HepG2 (cell line): ENCODE measurements around the gene TIMM13. TPM values are rescaled to one million over a fixed set of nuclear protein-coding genes. Genes with fewer than 3 reads are reported as not detected.

ENCODE experiments used
- AKNA ChIP-seq: sonication (generic); formaldehyde crosslinking; IDR thresholded peaks from 2 replicates; pipeline ENCODE4 v1.4.0; 2020; ENCODE audit warnings: missing genetic modification reagents, borderline replicate concordance
- CREBL2 ChIP-seq: sonication (generic); formaldehyde crosslinking; IDR thresholded peaks from 2 replicates; pipeline ENCODE4 v1.8.1; 2023; ENCODE audit warnings: missing genetic modification reagents, mild to moderate bottlenecking, borderline replicate concordance
- FOXJ3 ChIP-seq: sonication (generic); formaldehyde crosslinking; IDR thresholded peaks from 2 replicates; pipeline ENCODE4 v1.4.0; 2020; ENCODE audit warnings: missing genetic modification reagents, mild to moderate bottlenecking, borderline replicate concordance
- FUBP1 ChIP-seq: sonication (generic); formaldehyde crosslinking; IDR thresholded peaks from 2 replicates; pipeline ENCODE4 v1.5.1; 2020; ENCODE audit warnings: missing genetic modification reagents, mild to moderate bottlenecking, borderline replicate concordance
- HDAC1 ChIP-seq: sonication (generic); formaldehyde crosslinking; IDR thresholded peaks from 2 replicates; pipeline ENCODE4 v1.5.1; 2020; ENCODE audit warnings: mild to moderate bottlenecking, missing genetic modification reagents
- IRF9 ChIP-seq: sonication (generic); formaldehyde crosslinking; IDR thresholded peaks from 2 replicates; pipeline ENCODE4 v1.8.0; 2022; ENCODE audit warnings: missing genetic modification reagents, mild to moderate bottlenecking, borderline replicate concordance
- IRX3 ChIP-seq: sonication (generic); formaldehyde crosslinking; IDR thresholded peaks from 2 replicates; pipeline ENCODE4 v1.8.1; 2023; ENCODE audit warnings: mild to moderate bottlenecking, low read depth, missing genetic modification reagents, borderline replicate concordance
- PHF20 ChIP-seq: sonication (generic); formaldehyde crosslinking; IDR thresholded peaks from 2 replicates; pipeline ENCODE4 v1.5.0; 2020; ENCODE audit warnings: mild to moderate bottlenecking, missing genetic modification reagents
- TERF1 ChIP-seq: sonication (generic); formaldehyde crosslinking; IDR thresholded peaks from 2 replicates; pipeline ENCODE4 v1.8.0; 2022; ENCODE audit warnings: mild to moderate bottlenecking, missing genetic modification reagents, moderate library complexity
- THRA ChIP-seq: sonication (generic); formaldehyde crosslinking; IDR thresholded peaks from 2 replicates; pipeline ENCODE4 v1.4.0; 2020; ENCODE audit warnings: missing genetic modification reagents, borderline replicate concordance
- XRCC5 ChIP-seq: fragments of 200-400 bp; formaldehyde crosslinking; optimal IDR thresholded peaks from 2 replicates; pipeline ENCODE3; 2017; ENCODE audit warnings: mild to moderate bottlenecking, low read length
- ZNF614 ChIP-seq: IDR thresholded peaks from 2 replicates; pipeline ENCODE4 v1.6.1; 2018; ENCODE audit warnings: missing biosample characterization, missing genetic modification reagents, inconsistent platforms, borderline replicate concordance
- polyA plus RNA-seq, 8 experiments: library from polyadenylated mRNA; depleted of rRNA in 3 of 8; stranded (reverse) in 7 of 8; unstranded in 1 of 8; fragments of >200 nt; fragmentation: Illumina TruSeq in 4 of 8; extraction: Trizol in 4 of 8; gene quantifications; 2 replicates each; pipeline versions ENCODE4 v1.2.1 to v1.2.3, GENCODE V29; 2011 to 2016; ENCODE audit warnings: low read depth in 4 of 8, missing spikeins in 1 of 8, mixed read lengths in 1 of 8; ENCODE audit not compliant: insufficient read depth in 1 of 8
- total RNA-seq, 5 experiments: library from RNA; depleted of rRNA; stranded (reverse); fragments of >200 nt; fragmentation: Illumina TruSeq; extraction: Trizol; gene quantifications; 2 replicates each; pipeline ENCODE4 v1.2.3, GENCODE V29; 2016; ENCODE audit warnings: low read depth in 1 of 5

Gene TIMM13
- total and polyA plus RNA-seq, 2 of the 13 experiments (the other 11 are each of a cell fraction or from before 2014, with no cell fraction given), result 48.4 to 108 TPM

GRCh38 chr19:2427429-2428320 lies at the start of gene TIMM13 (continued):
- TF ChIP-seq THRA (peak; percentile 97), HDAC1 (peak; percentile 74), IRF9 (peak; percentile 62; the same call in 1 of the 2 replicates), ZNF614 (CRISPR knock-in tag) (no peak; the same call in 1 of the 2 replicates), PHF20 (CRISPR knock-in tag) (peak; percentile 84), IRX3 (CRISPR knock-in tag) (0 out of 2 replicates have a peak, but pooled peaks have one; percentile 77), AKNA (CRISPR knock-in tag) (no peak), TERF1 (no peak), CREBL2 (CRISPR knock-in tag) (no peak; the same call in 1 of the 2 replicates), XRCC5 (no peak), FOXJ3 (peak; percentile 72), FUBP1 (CRISPR knock-in tag) (no peak)
